Activated T-helper 2 cell treated with anti-CD3 and anti-CD28 coated beads, Interferon-gamma antibody, Interleukin-2, Interleukin-4, amounts not matched to agents 10 μg/mL and 5 μg/mL and 100 μg/mL, durations not matched to agents 14 hours and 24 hours and 36 hours (primary cell): ENCODE measurements around the gene PTPRF. TPM values are rescaled to one million over a fixed set of nuclear protein-coding genes. Genes with fewer than 3 reads are reported as not detected.

Source experiments
- DNase-seq: peaks from one replicate; pipeline ENCODE4 v3.0.0; 2021; ENCODE audit warnings: low spot score
- H3K27ac Mint-ChIP-seq: one replicate; pipeline ENCODE4 v1.8.0; 2021; ENCODE audit warnings: mixed read lengths
- H3K27me3 Mint-ChIP-seq: one replicate; pipeline ENCODE4 v1.8.0; 2021; ENCODE audit warnings: low read depth, mixed read lengths
- H3K36me3 Mint-ChIP-seq: one replicate; pipeline ENCODE4 v1.8.0; 2021; ENCODE audit warnings: low read depth, mixed read lengths
- H3K4me1 Mint-ChIP-seq: one replicate; pipeline ENCODE4 v1.8.0; 2021; ENCODE audit warnings: low read depth, mixed read lengths
- H3K4me3 Mint-ChIP-seq: one replicate; pipeline ENCODE4 v1.8.0; 2021; ENCODE audit warnings: low read depth, mild to moderate bottlenecking, moderate library complexity, mixed read lengths
- H3K9me3 Mint-ChIP-seq: one replicate; pipeline ENCODE4 v1.8.0; 2021; ENCODE audit warnings: mixed read lengths
- intact Hi-C: fragments of 100-400 bp; cut with micrococcal nuclease; formaldehyde crosslinking; loops from one replicate; pipeline ENCODE4 v1.15.1; 2023
- total RNA-seq: library from RNA; stranded (reverse); gene quantifications from 2 replicates; pipeline ENCODE4 v1.2.3, GENCODE V29; 2022

The PTPRF gene
- total RNA-seq, 1 donor from 2014 or later = 3.0 TPM

- Mint-ChIP-seq H3K27me3 (peaks cover 2% of the 10 kb centered on the region), H3K27ac (no peak overlapping the region), H3K4me3 (no peak overlapping the region)
Observed at GRCh38 chr1:43506233-43506632, 24.4 kb upstream of the PTPRF start.

GRCh38 chr1:43507296-43508295, 23.1 kb upstream of the PTPRF start:
- peaks cover 18% of the 10 kb centered on the region for H3K4me1 Mint-ChIP-seq
- intact Hi-C loops = no loop called here
- no peak overlapping the region for H3K27ac Mint-ChIP-seq
- no peaks in the 10 kb centered on the region for H3K36me3 Mint-ChIP-seq
- no peak overlapping the region for H3K4me3 Mint-ChIP-seq
- peaks cover 2% of the 10 kb centered on the region for H3K27me3 Mint-ChIP-seq
- peaks cover 5% of the 10 kb centered on the region for H3K9me3 Mint-ChIP-seq
- DNase-seq = no peak

More at GRCh38 chr1:43506233-43506632, 24.4 kb upstream of the PTPRF start:
- Mint-ChIP-seq H3K36me3 (no peaks in the 10 kb centered on the region), H3K9me3 (peaks cover under 1% of the 10 kb centered on the region), H3K4me1 (peaks cover 18% of the 10 kb centered on the region)
- intact Hi-C loops = no loop called here
- DNase-seq = no peak

GRCh38 chr1:43509007-43509739, 21.5 kb upstream of the PTPRF start:
- Mint-ChIP-seq H3K4me3 (no peak overlapping the region), H3K27ac (peak overlapping the region; percentile 46), H3K4me1 (peaks cover 18% of the 10 kb centered on the region), H3K27me3 (peaks cover 4% of the 10 kb centered on the region), H3K36me3 (no peaks in the 10 kb centered on the region), H3K9me3 (peaks cover 5% of the 10 kb centered on the region)
- no peak for DNase-seq
- intact Hi-C loops = no loop called here

GRCh38 chr1:43509740-43510375, 20.8 kb upstream of the PTPRF start:
- no peaks in the 10 kb centered on the region for H3K36me3 Mint-ChIP-seq
- H3K27me3 Mint-ChIP-seq = peaks cover 4% of the 10 kb centered on the region
- no peak overlapping the region for H3K4me3 Mint-ChIP-seq
- DNase-seq = no peak
- H3K9me3 Mint-ChIP-seq = peaks cover 5% of the 10 kb centered on the region
- peaks cover 18% of the 10 kb centered on the region for H3K4me1 Mint-ChIP-seq
- H3K27ac Mint-ChIP-seq = peak overlapping the region; percentile 55
- intact Hi-C loops = no loop called here

- H3K36me3 Mint-ChIP-seq = no peaks in the 10 kb centered on the region
Observed at GRCh38 chr1:43510621-43511020, 20.1 kb upstream of the PTPRF start.

GRCh38 chr1:43511394-43511793, 19.3 kb upstream of the PTPRF start:
- DNase-seq = no peak
- H3K27ac Mint-ChIP-seq = no peak overlapping the region
- H3K4me1 Mint-ChIP-seq = peaks cover 18% of the 10 kb centered on the region
- intact Hi-C loops = no loop called here
- H3K27me3 Mint-ChIP-seq = peaks cover 4% of the 10 kb centered on the region
- no peaks in the 10 kb centered on the region for H3K36me3 Mint-ChIP-seq
- H3K4me3 Mint-ChIP-seq = no peak overlapping the region
- H3K9me3 Mint-ChIP-seq = peaks cover 5% of the 10 kb centered on the region

More at GRCh38 chr1:43510621-43511020, 20.1 kb upstream of the PTPRF start:
- Mint-ChIP-seq H3K27me3 (peaks cover 4% of the 10 kb centered on the region), H3K4me1 (peaks cover 18% of the 10 kb centered on the region), H3K27ac (no peak overlapping the region), H3K4me3 (no peak overlapping the region), H3K9me3 (peaks cover 5% of the 10 kb centered on the region)
- intact Hi-C loops = no loop called here
- no peak for DNase-seq

GRCh38 chr1:43512133-43512532, 18.6 kb upstream of the PTPRF start:
- Mint-ChIP-seq H3K9me3 (peaks cover 5% of the 10 kb centered on the region), H3K4me1 (peaks cover 18% of the 10 kb centered on the region), H3K27ac (no peak overlapping the region), H3K36me3 (no peaks in the 10 kb centered on the region), H3K4me3 (no peak overlapping the region), H3K27me3 (peaks cover 7% of the 10 kb centered on the region)
- intact Hi-C loops = no loop called here
- DNase-seq = no peak

- H3K4me3 Mint-ChIP-seq = no peak overlapping the region
- H3K4me1 Mint-ChIP-seq = peaks cover 18% of the 10 kb centered on the region
- H3K27ac Mint-ChIP-seq = no peak overlapping the region
- no peak for DNase-seq
- intact Hi-C loops = no loop called here
- peaks cover 5% of the 10 kb centered on the region for H3K9me3 Mint-ChIP-seq
- peaks cover 7% of the 10 kb centered on the region for H3K27me3 Mint-ChIP-seq
- H3K36me3 Mint-ChIP-seq = no peaks in the 10 kb centered on the region
Observed at GRCh38 chr1:43512681-43513080, 18.0 kb upstream of the PTPRF start.

GRCh38 chr1:43513471-43514173, 17.1 kb upstream of the PTPRF start:
- intact Hi-C loops = no loop called here
- Mint-ChIP-seq H3K4me1 (peaks cover 15% of the 10 kb centered on the region), H3K27ac (no peak overlapping the region), H3K27me3 (peaks cover 7% of the 10 kb centered on the region), H3K9me3 (peaks cover 5% of the 10 kb centered on the region), H3K36me3 (no peaks in the 10 kb centered on the region), H3K4me3 (no peak overlapping the region)
- no peak for DNase-seq

- Mint-ChIP-seq H3K4me1 (peaks cover 2% of the 10 kb centered on the region), H3K9me3 (no peaks in the 10 kb centered on the region), H3K4me3 (no peak overlapping the region), H3K36me3 (no peaks in the 10 kb centered on the region), H3K27ac (no peak overlapping the region), H3K27me3 (peaks cover 35% of the 10 kb centered on the region)
- intact Hi-C loops = no loop called here
- DNase-seq = no peak
Observed at GRCh38 chr1:43518935-43519686, 11.6 kb upstream of the PTPRF start.

- intact Hi-C loops = loop anchor here (5.0 kb wide), 1 partner anchor 422 kb away; no protein-coding TSS in a partner anchor
- no peak for DNase-seq
- H3K9me3 Mint-ChIP-seq = no peaks in the 10 kb centered on the region
- no peak overlapping the region for H3K27ac Mint-ChIP-seq
- H3K27me3 Mint-ChIP-seq = peaks cover 43% of the 10 kb centered on the region
- peaks cover 2% of the 10 kb centered on the region for H3K4me1 Mint-ChIP-seq
- no peak overlapping the region for H3K4me3 Mint-ChIP-seq
- no peaks in the 10 kb centered on the region for H3K36me3 Mint-ChIP-seq
Observed at GRCh38 chr1:43520100-43520778, 10.4 kb upstream of the PTPRF start.
